Activated CD8-positive, alpha-beta T cell treated with anti-CD3 and anti-CD28 coated beads for 36 hours (primary cell): ENCODE data around the gene WDR41. TPM values are rescaled to one million over a fixed set of nuclear protein-coding genes. Genes with fewer than 3 reads are reported as not detected.

ENCODE experiments used
- ATAC-seq: fragments of 200-7000 bp; cut with Tn5 transposase; one replicate; pipeline ENCODE4 v1.10.0; 2021; ENCODE audit warnings: mild to moderate bottlenecking, moderate library complexity
- CTCF ChIA-PET: fragments of 350-600 bp; sonication (Branson Sonifier 250); formaldehyde crosslinking; loops from one replicate; lab custom pipeline; 2021; ENCODE audit warnings: antibody characterized with exemption; lab: Charles Lee
- POLR2A ChIA-PET: fragments of 350-600 bp; sonication (Branson Sonifier 250); formaldehyde crosslinking; loops from one replicate; lab custom pipeline; 2021; ENCODE audit warnings: antibody characterized with exemption; lab: Charles Lee
- DNase-seq: peaks from one replicate; pipeline ENCODE4 v3.0.0-alpha.2; 2020
- H3K27ac Mint-ChIP-seq: one replicate; pipeline ENCODE4 v1.8.0; 2021; ENCODE audit warnings: mild to moderate bottlenecking, mixed read lengths
- H3K27me3 Mint-ChIP-seq: one replicate; pipeline ENCODE4 v1.8.0; 2021; ENCODE audit warnings: mixed read lengths
- H3K36me3 Mint-ChIP-seq: one replicate; pipeline ENCODE4 v1.8.0; 2021; ENCODE audit warnings: low read depth, mixed read lengths
- H3K4me1 Mint-ChIP-seq: one replicate; pipeline ENCODE4 v1.8.0; 2021; ENCODE audit warnings: low read depth, mixed read lengths
- H3K4me3 Mint-ChIP-seq: one replicate; pipeline ENCODE4 v1.8.0; 2021; ENCODE audit warnings: mild to moderate bottlenecking, moderate library complexity, mixed read lengths
- H3K9me3 Mint-ChIP-seq: one replicate; pipeline ENCODE4 v1.8.0; 2021; ENCODE audit warnings: mixed read lengths
- CTCF ChIP-seq: fragments of 200-600 bp; IDR thresholded peaks from one replicate; pipeline ENCODE4 v1.8.0; 2022; ENCODE audit warnings: antibody characterized with exemption, mild to moderate bottlenecking
- intact Hi-C: fragments of 100-400 bp; cut with micrococcal nuclease; formaldehyde crosslinking; loops from one replicate; pipeline ENCODE4 v1.10.0; 2022
- total RNA-seq, 2 experiments: library from RNA; stranded (reverse); gene quantifications; one replicate each; pipeline ENCODE4 v1.2.3, GENCODE V29; 2021

Gene WDR41
- total RNA-seq, 2 experiments from 2014 or later = 24.3 to 27.4 TPM

- H3K4me3 Mint-ChIP-seq = no peak overlapping the region
- ChIA-PET POLR2A (no interaction called here), CTCF (interaction anchor here (1.3 kb wide), 1 partner anchor 8 kb away, joined by 3 read pairs; no protein-coding TSS in a partner anchor)
- peaks cover 9% of the 10 kb centered on the region for H3K36me3 Mint-ChIP-seq
- intact Hi-C loops = no loop called here
- H3K27ac Mint-ChIP-seq = no peak overlapping the region
- peaks cover 9% of the 10 kb centered on the region for H3K4me1 Mint-ChIP-seq
- DNase-seq = no peak
- H3K9me3 Mint-ChIP-seq = no peaks in the 10 kb centered on the region
- no peaks in the 10 kb centered on the region for H3K27me3 Mint-ChIP-seq
- ATAC-seq = no peak
- TF ChIP-seq CTCF = no peak
Observed at GRCh38 chr5:77427998-77428397, 64.1 kb downstream of the WDR41 start.

GRCh38 chr5:77426670-77427069, 65.4 kb downstream of the WDR41 start:
- no peaks in the 10 kb centered on the region for H3K27me3 Mint-ChIP-seq
- no peak for DNase-seq
- H3K4me1 Mint-ChIP-seq = peaks cover 9% of the 10 kb centered on the region
- no peak for TF ChIP-seq CTCF
- H3K36me3 Mint-ChIP-seq = peaks cover 7% of the 10 kb centered on the region
- POLR2A ChIA-PET = no interaction called here
- no peak overlapping the region for H3K4me3 Mint-ChIP-seq
- intact Hi-C loops = no loop called here
- ATAC-seq = no peak
- H3K9me3 Mint-ChIP-seq = no peaks in the 10 kb centered on the region
- H3K27ac Mint-ChIP-seq = no peak overlapping the region
- CTCF ChIA-PET = interaction anchor here (1.3 to 1.5 kb wide), 2 partner anchors 10 to 19 kb away, joined by 3 to 4 read pairs; no protein-coding TSS in a partner anchor

DNA sequence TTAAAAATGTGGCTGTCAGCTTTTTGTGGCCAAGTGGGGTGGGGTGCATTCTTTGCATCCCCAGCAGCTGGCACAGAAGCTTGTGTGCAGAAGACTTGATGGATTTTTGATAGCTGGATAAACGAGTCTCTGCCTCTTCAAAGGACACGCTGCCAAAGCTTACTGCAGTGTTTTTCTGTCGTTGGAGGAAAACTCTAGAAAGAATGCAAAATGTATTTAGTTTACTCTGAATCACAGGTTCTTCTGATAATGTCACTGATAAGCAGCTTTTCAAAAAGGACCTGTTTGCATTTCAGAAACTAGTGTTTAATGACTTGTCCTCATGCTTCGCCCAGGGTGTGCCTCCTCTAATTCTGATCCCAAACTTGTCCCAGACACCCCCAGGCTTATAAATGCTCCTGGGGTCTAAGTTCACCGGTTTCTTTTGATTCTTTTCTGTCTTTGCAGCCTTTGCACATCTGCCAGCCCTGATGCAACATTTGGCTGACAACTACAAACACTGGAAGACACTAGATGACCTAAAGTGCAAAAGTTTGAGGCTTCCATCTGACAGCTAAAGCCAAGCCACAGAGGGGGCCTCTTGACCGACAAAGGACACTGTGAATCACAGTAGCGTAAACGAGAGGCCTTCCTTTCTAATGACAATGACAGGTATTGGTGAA, 66.0 kb downstream of the WDR41 start:
- ChIA-PET POLR2A (no interaction called here), CTCF (interaction anchor here (1.0 to 1.5 kb wide), 3 partner anchors 11 to 281 kb away, joined by 3 to 4 read pairs (median 3); no protein-coding TSS in a partner anchor)
- ATAC-seq = no peak
- no peaks in the 10 kb centered on the region for H3K27me3 Mint-ChIP-seq
- DNase-seq = no peak
- H3K36me3 Mint-ChIP-seq = peaks cover 3% of the 10 kb centered on the region
- H3K4me1 Mint-ChIP-seq = peaks cover 5% of the 10 kb centered on the region
- H3K9me3 Mint-ChIP-seq = no peaks in the 10 kb centered on the region
- no peak overlapping the region for H3K27ac Mint-ChIP-seq
- intact Hi-C loops = no loop called here
- H3K4me3 Mint-ChIP-seq = no peak overlapping the region
- no peak for TF ChIP-seq CTCF

GRCh38 chr5:77425420-77425819, 66.7 kb downstream of the WDR41 start:
- intact Hi-C loops = no loop called here
- H3K27me3 Mint-ChIP-seq = no peaks in the 10 kb centered on the region
- POLR2A ChIA-PET = no interaction called here

More at GRCh38 chr5:77425420-77425819, 66.7 kb downstream of the WDR41 start:
- Mint-ChIP-seq H3K27ac (no peak overlapping the region), H3K36me3 (peaks cover 3% of the 10 kb centered on the region), H3K4me1 (peaks cover 3% of the 10 kb centered on the region), H3K9me3 (no peaks in the 10 kb centered on the region), H3K4me3 (no peak overlapping the region)
- TF ChIP-seq CTCF = no peak
- ATAC-seq (no peak), DNase-seq (no peak)
- CTCF ChIA-PET = interaction anchor here (1.0 to 1.5 kb wide), 2 partner anchors 12 to 280 kb away, joined by 3 read pairs; no protein-coding TSS in a partner anchor
